GM20431 (cell line): ENCODE results near the gene RBBP8NL.

ENCODE experiments used
- in situ Hi-C: fragments of 300-500 bp; cut with MseI, MboI; formaldehyde crosslinking; loops from one replicate; pipeline ENCODE4 v1.15.0; 2020; ENCODE audit warnings: low sequenced_read_pairs; ENCODE audit not compliant: unreplicated experiment

The RBBP8NL gene

GRCh38 chr20:62396367-62397239 lies 30.7 kb downstream of the RBBP8NL start:
- in situ Hi-C loops: no loop called here

GRCh38 chr20:62395311-62396242 lies 31.8 kb downstream of the RBBP8NL start:
- in situ Hi-C loops: no loop called here

DNA sequence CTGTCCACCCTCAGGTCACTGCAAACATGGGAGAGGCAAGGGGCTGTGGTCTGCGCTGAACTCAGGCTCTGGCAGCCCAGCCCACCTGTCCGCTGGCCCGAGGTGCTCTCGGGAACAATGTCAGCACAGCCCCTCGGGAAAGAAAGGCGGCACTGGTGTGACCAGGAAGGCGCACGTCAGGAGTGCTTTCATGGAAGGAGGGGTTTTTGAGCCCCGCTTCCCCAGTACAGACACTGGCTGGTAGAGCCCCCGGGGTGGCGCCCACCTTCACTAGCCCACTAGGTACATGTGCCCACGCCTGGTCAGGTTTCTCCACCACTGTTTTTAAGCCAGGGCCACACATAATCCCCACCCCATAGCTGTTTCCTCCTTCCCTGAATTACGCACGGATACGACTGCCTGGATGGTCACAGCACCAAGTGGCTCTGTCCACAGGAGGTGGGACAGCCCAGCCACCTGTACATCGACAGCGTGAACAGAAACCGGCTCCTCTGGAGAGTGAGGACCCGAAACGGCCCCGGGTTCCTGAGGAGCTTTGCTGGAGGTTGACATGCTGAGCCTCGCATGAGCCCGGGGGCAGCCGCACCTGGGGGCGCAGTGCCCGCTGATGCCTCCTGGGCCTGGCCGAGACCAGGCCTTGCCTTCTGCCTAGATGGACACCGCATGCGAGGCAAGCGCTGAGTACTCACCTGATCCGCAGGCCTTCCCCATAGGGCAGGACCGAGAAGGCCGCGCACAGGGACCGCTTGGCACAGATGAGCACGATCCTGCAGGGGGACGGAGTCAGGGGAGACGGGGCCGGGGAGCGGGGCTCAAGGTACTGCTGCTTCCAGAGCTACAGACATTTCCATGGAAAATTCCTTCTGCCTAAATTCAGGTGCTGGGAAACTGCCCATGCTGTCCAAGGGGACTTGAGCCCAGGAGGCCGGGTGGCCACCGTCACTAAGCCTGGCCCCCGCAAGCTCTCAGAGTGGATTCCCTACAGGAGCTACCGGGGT lies 32.8 kb downstream of the RBBP8NL start:
- in situ Hi-C loops: no loop called here

DNA sequence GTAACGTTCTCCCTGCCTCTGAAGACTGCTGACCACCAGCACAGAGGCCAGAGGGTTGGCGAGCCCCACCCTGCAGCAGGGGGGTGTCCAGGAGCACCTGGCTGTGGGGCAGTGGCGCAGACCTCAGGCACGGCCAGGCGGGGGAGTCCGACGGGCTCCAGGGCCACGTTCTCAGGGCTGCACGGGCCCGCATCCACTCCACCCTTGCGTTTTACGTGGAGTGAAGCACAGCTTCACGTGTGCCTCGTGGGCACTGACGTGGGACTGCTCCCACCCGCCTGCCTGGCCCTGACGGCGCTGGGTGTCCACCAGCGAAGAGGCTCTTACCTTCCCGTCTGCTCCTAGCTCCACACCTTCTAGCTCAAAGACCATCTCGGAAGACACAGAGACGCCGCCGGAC lies 33.5 kb downstream of the RBBP8NL start:
- in situ Hi-C loops: no loop called here

GRCh38 chr20:62393335-62393665 lies 34.0 kb downstream of the RBBP8NL start:
- in situ Hi-C loops: no loop called here

- in situ Hi-C loops: no loop called here
These were observed 34.6 kb downstream of the RBBP8NL start for GRCh38 chr20:62392621-62393334.

DNA sequence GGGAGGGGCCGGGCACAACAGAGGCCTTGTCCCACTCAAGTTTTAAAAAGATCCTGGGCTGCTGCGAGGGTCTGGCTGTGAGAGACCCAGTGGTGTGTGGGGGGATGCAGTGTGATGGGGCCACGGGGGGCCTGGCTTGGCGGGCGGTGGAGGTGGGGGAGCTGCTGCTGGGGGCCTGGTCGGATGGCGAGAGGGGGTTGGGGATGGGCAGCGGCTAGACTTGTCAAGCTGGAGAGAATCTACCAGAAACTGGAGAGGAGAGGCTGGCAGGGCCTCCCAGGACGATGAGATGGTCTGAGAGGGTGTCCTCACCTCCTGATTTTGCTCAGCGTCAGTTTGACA lies 35.3 kb downstream of the RBBP8NL start:
- in situ Hi-C loops: no loop called here

GRCh38 chr20:62391165-62392076 lies 35.9 kb downstream of the RBBP8NL start:
- in situ Hi-C loops: no loop called here

- in situ Hi-C loops: no loop called here
These were observed 36.8 kb downstream of the RBBP8NL start for GRCh38 chr20:62390317-62391164.

GRCh38 chr20:62389601-62390087 lies 37.7 kb downstream of the RBBP8NL start:
- in situ Hi-C loops: loop anchor here (10.0 kb wide), 1 partner anchor 85 kb away; the partner anchor contains the start of gene ADRM1

DNA sequence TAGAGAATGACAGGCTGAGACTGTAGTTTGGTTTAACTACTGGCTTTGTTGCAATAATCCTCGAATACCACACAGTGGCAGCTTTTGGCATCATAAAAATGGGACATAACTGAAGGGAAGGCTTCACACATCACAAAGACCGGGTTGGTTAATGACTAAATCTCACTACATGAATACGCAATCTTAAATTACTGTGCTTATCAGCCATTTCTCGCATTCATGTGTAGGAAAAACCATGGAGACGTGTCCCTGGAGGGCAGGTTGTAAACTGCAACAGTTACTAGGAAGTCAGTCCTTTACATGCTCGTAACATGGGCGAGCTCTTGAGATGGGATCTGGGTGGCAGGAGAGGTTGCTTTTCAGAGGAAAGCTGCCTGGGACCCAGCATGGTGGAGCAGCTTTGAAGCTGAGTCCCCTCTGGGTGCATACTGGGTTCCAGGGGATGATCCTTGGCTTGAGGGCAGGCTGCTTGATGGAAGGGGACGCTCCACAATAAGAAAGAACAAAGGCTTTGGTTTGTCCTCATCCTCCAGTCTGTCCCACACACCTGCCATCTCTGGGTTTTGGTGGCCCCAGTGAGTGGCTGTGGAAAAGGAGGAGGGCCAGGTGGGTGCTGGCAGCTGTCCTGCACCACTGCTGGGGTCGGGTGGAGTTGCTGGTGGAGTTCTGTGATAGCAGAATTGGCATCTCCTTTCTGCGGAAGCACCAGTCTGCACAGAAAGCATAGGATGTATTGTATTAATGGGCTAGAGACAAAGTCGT lies 38.3 kb downstream of the RBBP8NL start:
- in situ Hi-C loops: loop anchor here (10.0 kb wide), 1 partner anchor 84 kb away; the partner anchor contains the start of gene ADRM1

DNA sequence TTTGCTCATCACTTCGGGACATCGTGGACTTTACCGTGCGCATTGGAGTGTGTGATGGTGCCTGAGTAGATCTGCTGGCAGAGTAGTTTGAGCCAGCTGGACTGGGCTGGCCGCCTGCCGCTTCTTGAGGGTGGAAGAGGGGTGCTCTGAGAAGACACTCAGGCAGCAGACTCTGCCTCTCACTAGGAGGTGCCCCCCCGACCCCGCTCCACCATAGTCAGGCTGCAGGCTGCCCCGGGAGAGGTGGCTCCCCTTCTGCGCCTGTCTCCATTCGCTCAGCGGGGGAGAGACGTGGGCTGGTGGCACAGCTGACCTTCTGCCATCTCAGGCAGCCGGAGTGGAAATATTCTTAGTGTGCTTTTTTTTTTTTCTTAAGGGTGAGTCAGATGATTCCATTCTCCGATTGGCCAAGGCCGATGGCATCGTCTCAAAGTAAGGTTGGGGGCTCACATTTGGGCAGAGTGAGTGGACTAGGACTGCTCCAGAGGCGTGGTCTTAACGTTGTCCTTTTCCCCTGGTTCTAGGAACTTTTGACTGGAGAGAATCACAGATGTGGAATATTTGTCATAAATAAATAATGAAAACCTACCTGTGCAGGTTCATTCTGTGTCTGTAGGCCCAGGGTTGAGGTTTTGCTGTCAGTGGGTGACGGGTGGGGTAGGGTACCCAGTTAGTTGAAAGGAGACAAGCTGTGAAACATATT lies 39.3 kb downstream of the RBBP8NL start:
- in situ Hi-C loops: loop anchor here (10.0 kb wide), 1 partner anchor 83 kb away; the partner anchor contains the start of gene ADRM1

DNA sequence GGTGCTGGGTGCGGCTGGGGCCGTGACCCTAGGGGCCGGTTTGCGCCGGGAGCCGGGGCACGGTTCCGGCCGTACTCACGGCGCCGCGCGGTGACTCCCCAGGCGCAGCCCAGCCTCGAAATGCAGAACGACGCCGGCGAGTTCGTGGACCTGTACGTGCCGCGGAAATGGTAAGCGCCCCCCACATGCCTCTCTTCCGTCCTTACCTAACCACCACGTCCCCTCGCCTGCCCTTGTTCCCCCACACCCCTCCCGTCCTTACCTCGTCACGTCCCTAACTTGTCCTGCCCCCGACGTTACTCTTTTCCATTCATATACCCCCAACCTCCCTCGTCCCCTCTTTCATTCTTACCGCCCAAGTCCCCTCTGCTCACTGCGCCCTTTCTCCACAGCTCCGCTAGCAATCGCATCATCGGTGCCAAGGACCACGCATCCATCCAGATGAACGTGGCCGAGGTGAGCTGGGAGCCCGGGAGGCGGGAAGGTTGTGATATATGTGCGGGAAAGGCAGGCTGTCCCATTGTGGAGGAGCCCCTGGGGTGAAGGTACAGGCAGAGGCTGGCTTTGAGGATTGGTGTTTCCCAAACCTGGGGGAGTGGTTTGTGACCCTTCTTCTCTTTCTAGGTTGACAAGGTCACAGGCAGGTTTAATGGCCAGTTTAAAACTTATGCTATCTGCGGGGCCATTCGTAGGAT lies 40.0 kb downstream of the RBBP8NL start:
- in situ Hi-C loops: loop anchor here (10.0 kb wide), 1 partner anchor 83 kb away; the partner anchor contains the start of gene ADRM1

DNA sequence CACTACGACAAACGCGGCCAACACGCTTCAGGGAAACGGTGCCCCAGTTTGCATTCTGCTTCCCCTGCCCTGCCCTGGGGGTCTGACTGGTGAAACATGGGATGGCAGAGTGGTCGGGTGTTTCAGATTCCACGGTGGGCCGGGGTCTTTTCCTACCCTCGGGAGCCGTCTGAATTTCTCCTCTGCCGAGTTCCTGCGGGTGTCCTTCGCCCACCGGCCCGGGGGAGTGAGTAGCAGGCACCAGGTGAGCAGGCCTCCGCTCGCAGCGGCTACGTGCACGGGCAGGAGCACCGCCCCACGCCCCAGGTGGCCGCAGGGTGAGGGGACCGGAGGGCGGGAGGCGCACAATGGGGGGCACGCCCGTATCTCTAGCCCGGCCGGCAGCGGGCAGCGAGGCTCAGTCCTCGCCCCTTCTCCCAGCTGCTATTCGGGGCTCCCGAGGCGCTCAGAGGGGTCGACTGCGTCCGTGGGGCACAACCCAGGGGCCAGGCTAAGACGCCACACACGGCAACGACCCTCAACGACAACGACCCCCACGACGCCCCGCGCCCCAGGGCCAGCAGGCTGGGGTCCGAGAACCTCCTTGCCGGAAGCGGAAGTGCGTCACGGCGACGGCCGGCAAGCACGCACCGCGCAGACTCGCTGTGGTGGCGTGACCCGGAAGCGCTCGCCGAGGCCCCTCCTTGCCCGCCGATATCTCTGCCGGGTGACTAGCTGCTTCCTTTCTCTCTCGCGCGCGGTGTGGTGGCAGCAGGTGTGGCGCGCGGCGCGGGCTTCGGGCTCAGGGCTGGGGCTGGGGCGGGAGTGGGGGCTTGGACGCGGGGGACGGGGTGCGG lies 40.7 kb downstream of the RBBP8NL start, which contains the start of gene RPS21:
Gene RPS21 (plus strand): TSS at position 721 of the 836 bp plus-strand sequence. CDS start 236 bp downstream, outside the sequence.
- in situ Hi-C loops: loop anchor here (10.0 kb wide), 1 partner anchor 82 kb away; the partner anchor contains the start of gene ADRM1
